Ramos (cell line): Measurements from ENCODE around the gene EME1.
"Not testable (repeated sequence)": the region's sequence is repeated elsewhere in the genome, so short reads cannot be mapped to it uniquely, and the experiment has no call there.

ENCODE experiments used
- in situ Hi-C: fragments of 300-500 bp; cut with MboI; formaldehyde crosslinking; loops from one replicate; pipeline ENCODE4 v1.14.3; 2022; ENCODE audit warnings: low sequenced_read_pairs; ENCODE audit not compliant: unreplicated experiment

Gene EME1

GRCh38 chr17:50386510-50386909 is 13.5 kb downstream of the EME1 start:
- in situ Hi-C loops: no loop called here

DNA sequence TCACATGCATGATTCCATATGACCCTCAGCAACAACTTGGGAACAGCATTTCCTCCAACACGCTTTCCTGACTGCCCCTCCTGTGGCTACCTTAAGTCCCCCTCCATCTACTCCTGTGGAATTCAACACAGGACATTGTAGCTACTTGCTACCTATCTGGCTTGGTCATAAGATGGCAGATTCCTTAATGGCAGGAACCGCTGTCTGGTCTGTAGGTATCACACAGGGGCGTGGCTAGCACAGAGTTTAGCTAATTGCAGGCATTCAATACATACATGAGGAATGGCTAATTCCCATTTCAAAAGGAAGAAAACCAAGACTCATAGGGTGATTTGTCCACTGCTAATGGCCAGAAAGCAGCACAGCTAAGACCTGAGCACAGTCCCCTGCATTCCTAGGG is 15.7 kb downstream of the EME1 start:
- in situ Hi-C loops: no loop called here

DNA sequence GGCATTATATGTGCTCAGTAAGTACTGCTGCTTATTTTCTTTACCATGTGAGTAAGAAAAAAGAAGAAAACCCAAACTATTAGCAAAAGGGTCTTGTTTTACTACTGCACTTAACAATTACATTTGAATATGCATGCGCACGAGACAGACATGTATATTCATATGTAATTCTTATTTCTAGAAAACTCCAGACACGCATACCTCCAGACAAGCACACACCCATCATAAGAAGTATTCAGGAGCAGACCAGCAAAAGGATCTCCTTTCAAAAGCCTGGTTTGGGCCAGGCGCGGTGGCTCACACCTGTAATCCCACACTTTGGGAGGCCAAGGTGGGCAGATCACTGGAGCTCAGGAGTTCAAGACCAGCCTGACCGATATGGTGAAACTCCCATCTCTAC is 16.5 kb downstream of the EME1 start:
- in situ Hi-C loops: no loop called here

- in situ Hi-C loops: no loop called here
Measured at GRCh38 chr17:50392621-50393020, 19.6 kb downstream of the EME1 start.

- in situ Hi-C loops: no loop called here
Measured at GRCh38 chr17:50393700-50394099, 20.7 kb downstream of the EME1 start.

DNA sequence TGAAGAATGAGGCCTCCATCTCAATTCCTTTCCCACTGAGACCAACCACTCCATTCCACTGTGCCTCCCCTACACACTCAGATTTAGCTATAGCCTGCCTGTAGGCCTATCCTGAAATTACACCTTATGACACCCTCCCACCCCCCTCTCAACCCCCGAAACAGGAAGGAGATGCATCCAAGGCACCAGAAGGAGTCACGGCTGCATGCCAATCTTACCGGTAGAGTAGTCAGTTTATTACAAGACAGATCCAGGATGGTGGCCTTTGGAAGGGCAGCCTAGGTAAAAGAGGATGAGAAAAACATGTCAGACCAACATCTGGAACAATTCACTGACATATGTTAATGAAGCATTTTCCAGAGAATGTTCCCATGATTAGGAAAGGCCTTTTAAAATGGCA is 21.7 kb downstream of the EME1 start:
- in situ Hi-C loops: no loop called here

- in situ Hi-C loops: no loop called here
Measured at GRCh38 chr17:50396261-50397110, 23.5 kb downstream of the EME1 start.

GRCh38 chr17:50397111-50397918 is 24.3 kb downstream of the EME1 start, which contains the start of gene LRRC59:
Gene LRRC59, minus strand, starts transcription at chr17:50397523. Its CDS starts 206 bp downstream, at chr17:50397317.
- in situ Hi-C loops: no loop called here

- in situ Hi-C loops: no loop called here
Measured at GRCh38 chr17:50397919-50398285, 24.9 kb downstream of the EME1 start.

DNA sequence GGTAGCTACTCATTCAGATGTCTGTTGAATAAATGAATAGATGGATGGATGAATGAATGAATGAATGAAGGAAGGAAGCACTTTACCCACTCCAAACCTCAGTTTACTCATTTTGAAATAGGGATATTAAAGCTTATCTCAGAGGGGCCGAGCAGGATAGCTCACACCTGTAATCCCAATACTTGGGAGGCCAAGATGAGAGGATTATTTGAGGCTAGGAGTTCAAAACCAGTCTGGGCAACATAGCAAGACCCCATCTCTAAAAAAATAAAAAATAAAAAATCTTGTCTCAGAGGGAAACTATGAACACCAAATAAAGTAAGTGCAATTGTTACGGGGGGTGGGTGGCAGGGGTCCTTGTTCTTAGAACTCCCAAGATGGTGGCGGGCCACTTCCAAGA is 25.6 kb downstream of the EME1 start:
- in situ Hi-C loops: not testable (repeated sequence)

DNA sequence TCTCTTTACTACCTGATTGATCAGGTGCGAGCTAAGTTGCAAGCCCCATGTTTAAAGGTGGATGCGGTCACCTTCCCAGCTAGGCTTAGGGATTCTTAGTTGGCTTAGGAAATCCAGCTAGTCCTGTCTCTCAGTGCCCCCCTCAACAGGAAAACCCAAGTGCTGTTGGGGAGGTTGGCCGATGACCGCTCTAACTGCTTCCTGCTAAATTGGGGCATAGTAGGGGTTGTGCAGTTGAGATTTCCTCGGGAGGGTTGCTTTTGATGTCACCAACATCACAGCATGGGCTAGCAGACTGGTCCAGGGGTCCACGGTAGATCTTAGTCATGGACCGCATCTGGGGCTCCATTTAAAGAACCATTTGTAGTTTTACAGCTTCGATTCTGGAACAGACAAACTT is 26.6 kb downstream of the EME1 start:
- in situ Hi-C loops: not testable (repeated sequence)

GRCh38 chr17:50405351-50405750 is 32.3 kb downstream of the EME1 start:
- in situ Hi-C loops: not testable (repeated sequence)

GRCh38 chr17:50406578-50406977 is 33.5 kb downstream of the EME1 start:
- in situ Hi-C loops: no loop called here

DNA sequence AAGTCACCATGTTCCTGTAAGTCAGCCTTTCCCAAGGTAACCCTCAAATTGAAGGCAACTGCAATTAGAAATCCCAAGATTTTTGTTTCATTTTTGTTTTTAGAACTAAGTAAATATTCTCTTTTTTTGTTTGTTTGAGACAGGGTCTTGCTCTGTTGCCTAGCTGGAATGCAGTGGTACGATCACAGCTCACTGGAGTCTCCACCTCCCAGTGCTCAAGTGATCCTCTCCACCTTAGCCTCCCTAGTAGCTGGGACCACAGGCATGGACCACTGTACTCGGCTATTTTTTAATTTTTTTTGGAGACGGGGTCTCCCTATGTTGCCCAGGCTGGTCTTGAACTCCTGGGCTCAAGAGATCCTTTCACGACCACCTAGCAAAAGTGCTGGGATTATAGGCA is 34.9 kb downstream of the EME1 start:
- in situ Hi-C loops: no loop called here

GRCh38 chr17:50412188-50412732 is 39.2 kb downstream of the EME1 start:
- in situ Hi-C loops: no loop called here

DNA sequence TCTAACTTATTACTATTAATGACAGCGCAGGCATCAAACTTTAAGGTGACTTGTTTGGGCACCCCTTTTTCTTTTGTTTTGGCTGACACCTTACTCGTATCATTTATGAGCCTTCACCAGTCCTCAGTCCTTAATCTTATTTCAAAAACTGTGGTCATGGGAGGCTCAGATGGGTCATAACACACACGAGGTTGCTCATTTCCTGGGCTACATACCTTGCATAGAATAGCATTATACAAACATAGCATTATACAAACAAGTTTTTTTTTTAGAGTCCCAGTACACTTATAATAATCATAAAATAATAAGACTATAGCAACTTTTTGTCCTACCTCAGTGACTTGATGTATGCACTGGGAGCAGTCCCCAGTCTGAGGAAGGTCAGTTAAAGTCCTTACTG is 41.8 kb downstream of the EME1 start:
- in situ Hi-C loops: no loop called here

GRCh38 chr17:50419577-50419976 is 46.5 kb downstream of the EME1 start:
- in situ Hi-C loops: not testable (repeated sequence)

- in situ Hi-C loops: no loop called here
Measured at GRCh38 chr17:50420419-50421112, 47.5 kb downstream of the EME1 start.

DNA sequence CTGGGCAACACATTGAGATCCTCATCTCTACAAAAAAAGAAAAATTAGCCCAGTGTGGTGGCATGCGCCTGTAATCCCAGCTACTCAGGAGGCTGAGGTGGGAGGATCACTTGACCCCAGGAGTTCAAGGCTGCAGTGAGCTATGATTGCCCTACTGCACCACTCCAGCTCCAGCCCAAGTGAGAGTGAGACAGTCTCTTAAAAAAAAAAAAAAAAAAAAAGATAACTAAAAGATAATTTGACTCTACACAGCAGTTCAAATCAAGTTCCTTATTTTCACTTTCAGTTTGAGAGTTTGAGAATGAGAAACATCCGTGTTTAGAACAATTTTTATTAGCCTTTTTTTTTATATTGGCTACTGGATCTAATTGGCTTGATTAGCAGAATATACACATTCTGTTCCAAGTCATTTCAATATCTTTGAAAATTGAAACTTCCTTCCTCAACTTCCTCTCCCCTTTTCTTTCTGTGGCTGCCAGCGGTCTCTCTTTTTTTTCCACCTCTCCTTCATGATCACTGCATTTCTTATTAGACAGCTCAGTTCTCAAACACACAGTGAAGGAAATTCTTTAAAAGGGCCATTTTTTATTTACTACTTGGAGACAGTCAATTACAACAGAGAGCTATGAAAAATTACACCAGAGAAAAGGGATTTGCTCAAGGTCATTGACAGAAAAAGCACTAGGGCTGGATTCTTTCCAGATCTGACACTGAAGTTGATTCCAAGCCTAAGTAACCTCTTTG is 48.5 kb downstream of the EME1 start:
- in situ Hi-C loops: no loop called here

GRCh38 chr17:50422738-50423137 is 49.7 kb downstream of the EME1 start:
- in situ Hi-C loops: no loop called here
